Neuronal stem cell (in vitro differentiated cells): ENCODE results near the gene SPPL2B.

Experiments used
- DNase-seq: peaks from one replicate; pipeline ENCODE4 v3.0.0-alpha.2; 2013; ENCODE audit warnings: low spot score
- H2AFZ ChIP-seq: one replicate; pipeline ENCODE4 v1.6.1; 2013; ENCODE audit warnings: mild to moderate bottlenecking, low read length, inconsistent platforms
- H2AK5ac ChIP-seq: 2 replicates; pipeline ENCODE4 v1.6.1; 2013; ENCODE audit warnings: low read depth, mild to moderate bottlenecking, inconsistent platforms, low read length, moderate library complexity, mixed read lengths
- H2BK120ac ChIP-seq: 2 replicates; pipeline ENCODE4 v1.6.1; 2013; ENCODE audit warnings: low read depth, mild to moderate bottlenecking, inconsistent platforms, low read length, moderate library complexity, mixed read lengths
- H2BK12ac ChIP-seq: one replicate; pipeline ENCODE4 v1.6.1; 2013; ENCODE audit warnings: low read length, inconsistent platforms
- H2BK15ac ChIP-seq: 2 replicates; pipeline ENCODE4 v1.6.1; 2013; ENCODE audit warnings: mild to moderate bottlenecking, low read length, inconsistent platforms, mixed read lengths
- H2BK5ac ChIP-seq: one replicate; pipeline ENCODE4 v1.6.1; 2013; ENCODE audit warnings: inconsistent platforms, mild to moderate bottlenecking, low read length, moderate library complexity
- H3K14ac ChIP-seq: one replicate; pipeline ENCODE4 v1.6.1; 2013; ENCODE audit warnings: low read length, inconsistent platforms
- H3K18ac ChIP-seq: 2 replicates; pipeline ENCODE4 v1.6.1; 2013; ENCODE audit warnings: low read length, inconsistent platforms
- H3K23ac ChIP-seq: 2 replicates; pipeline ENCODE4 v1.6.1; 2013; ENCODE audit warnings: low read depth, mild to moderate bottlenecking, mixed read lengths, low read length, inconsistent platforms; ENCODE audit not compliant: poor library complexity
- H3K27ac ChIP-seq: replicated peaks from 3 replicates; pipeline ENCODE4 v1.5.1; 2013; ENCODE audit warnings: low read length, inconsistent platforms
- H3K27me3 ChIP-seq, 3 experiments: 2 replicates each; pipeline ENCODE4 v1.6.1; 2013; ENCODE audit warnings: low read length in 3 of 3, mild to moderate bottlenecking in 2 of 3, inconsistent platforms in 1 of 3, low read depth in 1 of 3, mixed read lengths in 1 of 3, moderate library complexity in 1 of 3; ENCODE audit not compliant: control insufficient read depth in 3 of 3, insufficient read depth in 3 of 3
- H3K36me3 ChIP-seq, 2 donors: replicated peaks in 1 of 2; 2 replicates each; pipeline ENCODE4 v1.6.1; 2013; ENCODE audit warnings: low read length in 2 of 2; ENCODE audit not compliant: control insufficient read depth in 2 of 2, insufficient read depth in 2 of 2
- H3K4ac ChIP-seq: 2 replicates; pipeline ENCODE4 v1.6.1; 2013; ENCODE audit warnings: inconsistent platforms, mild to moderate bottlenecking, low read length, moderate library complexity
- H3K4me1 ChIP-seq, 2 donors: 1 replicate in 1 of 2; 2 replicates in 1 of 2; pipeline ENCODE4 v1.6.1; 2013; ENCODE audit warnings: low read length in 2 of 2, low read depth in 1 of 2; ENCODE audit not compliant: control insufficient read depth in 2 of 2, insufficient read depth in 1 of 2
- H3K4me2 ChIP-seq: one replicate; pipeline ENCODE4 v1.6.1; 2013; ENCODE audit warnings: mild to moderate bottlenecking, low read length, inconsistent platforms; ENCODE audit not compliant: insufficient read depth, poor library complexity, severe bottlenecking
- H3K4me3 ChIP-seq, 2 donors: 2 replicates each; pipeline ENCODE4 v1.5.1; 2013; ENCODE audit warnings: low read length in 2 of 2, mild to moderate bottlenecking in 2 of 2, inconsistent platforms in 1 of 2, moderate library complexity in 1 of 2
- H3K79me1 ChIP-seq: one replicate; pipeline ENCODE4 v1.6.1; 2013; ENCODE audit warnings: low read depth, mild to moderate bottlenecking, inconsistent platforms, low read length, moderate library complexity
- H3K9ac ChIP-seq: one replicate; pipeline ENCODE4 v1.6.1; 2013; ENCODE audit warnings: mild to moderate bottlenecking, low read depth, low read length, inconsistent platforms; ENCODE audit not compliant: poor library complexity
- H3K9me3 ChIP-seq, 2 donors: replicated peaks in 1 of 2; 2 replicates each; pipeline versions ENCODE3 to v1.6.1; 2013; ENCODE audit warnings: low read length in 2 of 2, mild to moderate bottlenecking in 2 of 2, inconsistent platforms in 1 of 2, low read depth in 1 of 2, mixed read lengths in 1 of 2, moderate library complexity in 1 of 2; ENCODE audit not compliant: control insufficient read depth in 2 of 2, insufficient read depth in 1 of 2
- H4K8ac ChIP-seq: one replicate; pipeline ENCODE4 v1.6.1; 2013; ENCODE audit warnings: low read depth, mild to moderate bottlenecking, inconsistent platforms, low read length, moderate library complexity
- H4K91ac ChIP-seq: one replicate; pipeline ENCODE4 v1.6.1; 2013; ENCODE audit warnings: low read length, low read depth, mild to moderate bottlenecking, inconsistent platforms; ENCODE audit not compliant: poor library complexity
- WGBS, 2 donors: extraction: QIAGEN DNeasy Blood & Tissue Kit; methylation state at CpG; one replicate each; pipeline ENCODE4 v1.1.7; 2013; ENCODE audit warnings: missing lambda C conversion rate in 2 of 2, mixed read lengths in 1 of 2; ENCODE audit not compliant: insufficient read length in 2 of 2, insufficient replicate concordance in 1 of 2; ENCODE audit errors: extremely low coverage in 2 of 2; 5-methylcytosine and 5-hydroxymethylcytosine counted together

SPPL2B gene

DNA sequence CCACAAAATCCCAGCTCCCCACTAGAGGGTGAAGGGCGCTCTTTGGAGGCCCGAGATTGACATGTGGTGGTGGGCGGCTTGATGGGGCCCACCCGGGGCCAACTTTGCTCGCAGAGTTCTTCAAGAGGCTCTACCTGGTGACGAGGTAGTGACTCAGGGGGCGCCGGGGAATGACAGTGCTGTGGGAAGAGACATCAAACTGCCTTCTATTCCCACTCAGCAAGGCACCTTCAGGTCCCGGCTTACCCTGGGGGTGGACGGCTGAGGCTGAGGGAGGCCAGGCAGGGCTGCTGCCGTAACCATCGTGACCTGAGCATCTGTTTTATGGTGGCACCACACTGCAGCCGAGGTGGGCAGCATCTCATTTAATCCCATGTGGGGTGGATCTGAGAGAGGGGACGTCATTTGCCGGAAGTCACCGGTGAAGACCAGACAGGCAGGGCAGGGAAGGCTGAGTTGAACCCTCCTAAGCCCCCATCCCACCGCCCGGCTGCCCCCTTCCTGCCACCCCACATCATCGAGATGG lies 22.1 kb upstream of the SPPL2B start:
- WGBS, 2 donors: no CpG with 5 or more reads among the region's 19 CpGs
- Histone ChIP-seq H2BK5ac (no peak overlapping the region), H3K27ac (no peak overlapping the region), H3K27me3 (peaks cover 0 to 80% (median 28%) of the 10 kb centered on the region in 3 experiments), H2BK120ac (peak overlapping the region; percentile 87), H4K8ac (no peak overlapping the region), H2BK12ac (no peak overlapping the region), H3K79me1 (no peaks in the 10 kb centered on the region), H3K14ac (no peak overlapping the region), H3K4me2 (no peak overlapping the region), H3K18ac (no peak overlapping the region), H2AFZ (no peak overlapping the region), H3K36me3 (no peaks in the 10 kb centered on the region), H4K91ac (no peak overlapping the region), H3K4me1 (peaks cover 8 to 12% of the 10 kb centered on the region in 2 donors), H3K23ac (peak overlapping the region; percentile 61), H3K9ac (no peak overlapping the region), H2AK5ac (peak overlapping the region; percentile 78), H3K9me3 (no peaks in the 10 kb centered on the region), H3K4me3 (no peak overlapping the region), H2BK15ac (peak overlapping the region; percentile 25), H3K4ac (no peak overlapping the region)
- DNase-seq: no peak

DNA sequence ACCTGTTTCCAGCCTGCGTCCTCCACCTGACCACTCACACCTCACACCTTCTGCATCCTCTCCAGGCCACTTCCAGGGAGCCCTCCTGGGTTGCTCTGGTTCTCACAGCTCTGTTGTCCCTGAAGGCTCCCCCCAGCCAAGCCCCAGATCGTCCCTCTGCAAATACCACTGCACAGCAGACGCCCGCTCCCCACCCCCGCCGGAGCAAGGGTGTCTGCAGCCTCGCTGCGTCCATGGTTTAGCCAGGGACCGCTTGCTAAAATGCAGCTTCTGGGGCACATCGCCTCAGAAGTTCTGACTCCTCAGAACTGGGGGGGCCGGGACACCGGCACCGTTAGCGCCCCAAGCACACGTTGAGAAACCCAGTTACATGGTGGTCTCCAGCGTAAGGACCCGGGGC lies 21.5 kb upstream of the SPPL2B start:
- no peak for DNase-seq
- no CpG with 5 or more reads among the region's 17 CpGs for WGBS, 2 donors
- Histone ChIP-seq H3K4ac (no peak overlapping the region), H2BK15ac (peak overlapping the region; percentile 75), H4K8ac (no peak overlapping the region), H2AK5ac (peak overlapping the region; percentile 78), H3K27ac (no peak overlapping the region), H3K4me2 (no peak overlapping the region), H3K36me3 (no peaks in the 10 kb centered on the region), H3K4me1 (peaks cover 8 to 11% of the 10 kb centered on the region in 2 donors), H2AFZ (no peak overlapping the region), H3K14ac (no peak overlapping the region), H4K91ac (no peak overlapping the region), H3K79me1 (no peaks in the 10 kb centered on the region), H2BK5ac (no peak overlapping the region), H2BK12ac (no peak overlapping the region), H3K9me3 (no peaks in the 10 kb centered on the region), H3K27me3 (peaks cover 0 to 80% (median 28%) of the 10 kb centered on the region in 3 experiments), H3K9ac (no peak overlapping the region), H3K4me3 (no peak overlapping the region), H3K18ac (peak overlapping the region; percentile 4), H2BK120ac (no peak overlapping the region), H3K23ac (peak overlapping the region; percentile 61)

DNA sequence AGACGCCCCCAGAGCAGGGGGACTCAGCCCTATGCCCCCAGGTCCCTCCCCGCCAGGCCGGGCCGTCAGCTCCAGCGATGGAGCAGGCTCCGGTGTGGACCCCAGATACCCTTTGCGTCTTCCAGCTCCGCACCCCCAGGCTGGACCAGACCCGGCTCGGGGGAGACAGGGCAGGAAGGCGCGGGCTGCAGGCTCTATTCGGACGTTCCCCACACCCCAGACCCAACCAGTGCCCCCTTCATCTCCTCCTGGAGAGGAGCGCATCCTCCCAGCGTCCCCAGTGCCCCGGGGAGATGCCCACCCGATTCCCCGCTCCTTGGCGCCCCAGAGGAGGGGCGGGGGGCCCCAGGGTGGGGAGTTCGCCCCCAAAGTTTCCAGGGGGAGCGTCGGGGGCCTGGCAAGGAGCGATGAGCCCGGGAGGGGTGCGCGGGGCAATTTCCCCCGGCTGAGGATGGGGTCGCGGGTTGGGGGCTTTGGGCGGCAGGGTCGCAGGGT lies 20.9 kb upstream of the SPPL2B start:
- Histone ChIP-seq H3K9me3 (no peaks in the 10 kb centered on the region), H3K27me3 (peaks cover 0 to 80% (median 28%) of the 10 kb centered on the region in 3 experiments), H2BK5ac (no peak overlapping the region), H2BK120ac (peak overlapping the region; percentile 72), H3K14ac (peak overlapping the region; percentile 38), H3K9ac (peak overlapping the region; percentile 60), H2BK15ac (peak overlapping the region; percentile 75), H3K4me3 (peak overlapping the region in 1 of 2 donors; percentile 63), H3K27ac (no peak overlapping the region), H2BK12ac (peak overlapping the region; percentile 90), H3K36me3 (no peaks in the 10 kb centered on the region), H3K4ac (no peak overlapping the region), H3K4me1 (peaks cover 4 to 6% of the 10 kb centered on the region in 2 donors), H4K91ac (no peak overlapping the region), H3K18ac (peak overlapping the region; percentile 89), H2AK5ac (peak overlapping the region; percentile 78), H3K4me2 (peak overlapping the region; percentile 49), H2AFZ (peak overlapping the region; percentile 68), H4K8ac (no peak overlapping the region), H3K23ac (peak overlapping the region; percentile 31), H3K79me1 (no peaks in the 10 kb centered on the region)
- WGBS, 2 donors: no CpG with 5 or more reads among the region's 33 CpGs
- DNase-seq: no peak

DNA sequence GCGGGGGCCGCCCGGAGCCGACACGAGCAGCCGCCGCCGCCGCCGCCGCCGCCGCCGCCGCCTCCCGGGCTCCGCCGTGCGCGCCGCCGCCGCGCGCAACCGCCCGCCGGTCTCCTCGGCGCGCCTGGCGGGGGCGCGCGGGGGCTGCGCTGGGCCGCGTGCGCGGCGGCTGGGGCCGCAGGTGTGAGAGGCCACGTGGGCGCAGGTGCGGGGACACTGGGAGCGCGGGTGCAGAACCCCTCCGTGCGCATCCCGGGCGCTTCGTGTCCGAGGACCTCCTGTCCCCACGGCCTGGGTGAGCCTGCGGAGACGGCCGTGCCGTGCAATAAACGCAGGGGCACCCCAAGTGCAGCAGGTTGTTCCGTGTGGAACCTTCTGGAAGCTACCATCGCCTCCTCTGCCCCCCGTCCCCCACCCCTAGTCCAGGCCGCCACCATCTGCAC lies 20.3 kb upstream of the SPPL2B start, which contains the start of gene LINGO3:
Gene LINGO3 (minus strand): TSS at position 41 of the 443 bp plus-strand sequence. CDS start 16,378 bp downstream, outside the sequence.
- peak within 1 kb of the TSS; percentile 83 for H3K23ac ChIP-seq
- H3K14ac ChIP-seq: peak within 1 kb of the TSS; percentile 38
- DNase-seq: no peak
- no CpG with 5 or more reads among the region's 63 CpGs for WGBS, 2 donors
- peak within 1 kb of the TSS; percentile 78 for H2AK5ac ChIP-seq
- no peak within 1 kb of the TSS for H3K4ac ChIP-seq
- H3K9ac ChIP-seq: peak within 1 kb of the TSS; percentile 84
- H4K8ac ChIP-seq: no peak within 1 kb of the TSS
- no peak within 1 kb of the TSS for H4K91ac ChIP-seq
- peak within 1 kb of the TSS; percentile 75 for H2AFZ ChIP-seq
- H2BK12ac ChIP-seq: peak within 1 kb of the TSS; percentile 90
- peak within 1 kb of the TSS; percentile 32 to 74 for H3K4me3 ChIP-seq
- peak within 1 kb of the TSS; percentile 73 for H3K4me2 ChIP-seq
- H3K4me1 ChIP-seq: peaks cover under 1 to 1% of the 10 kb centered on the region in 2 donors
- peak within 1 kb of the TSS; percentile 72 for H2BK120ac ChIP-seq
- H3K18ac ChIP-seq: peak within 1 kb of the TSS; percentile 90
- peaks cover 0 to 74% (median 24%) of the 10 kb centered on the region in 3 experiments for H3K27me3 ChIP-seq
- H3K27ac ChIP-seq: no peak within 1 kb of the TSS
- no peaks in the 10 kb centered on the region for H3K79me1 ChIP-seq
- no peaks in the 10 kb centered on the region for H3K36me3 ChIP-seq
- peaks cover 0 to 2% of the 10 kb centered on the region in 2 donors for H3K9me3 ChIP-seq
- H2BK5ac ChIP-seq: no peak within 1 kb of the TSS
- H2BK15ac ChIP-seq: peak within 1 kb of the TSS; percentile 75
